HG02938 (cell line): ENCODE measurements around the gene ACTN2.

Experiments
- ATAC-seq: cut with Tn5 transposase; IDR thresholded peaks from one replicate; pipeline ENCODE4 v1.9.1; 2021; ENCODE audit warnings: mild to moderate bottlenecking, moderate library complexity; ENCODE audit not compliant: unreplicated experiment

The ACTN2 gene

DNA sequence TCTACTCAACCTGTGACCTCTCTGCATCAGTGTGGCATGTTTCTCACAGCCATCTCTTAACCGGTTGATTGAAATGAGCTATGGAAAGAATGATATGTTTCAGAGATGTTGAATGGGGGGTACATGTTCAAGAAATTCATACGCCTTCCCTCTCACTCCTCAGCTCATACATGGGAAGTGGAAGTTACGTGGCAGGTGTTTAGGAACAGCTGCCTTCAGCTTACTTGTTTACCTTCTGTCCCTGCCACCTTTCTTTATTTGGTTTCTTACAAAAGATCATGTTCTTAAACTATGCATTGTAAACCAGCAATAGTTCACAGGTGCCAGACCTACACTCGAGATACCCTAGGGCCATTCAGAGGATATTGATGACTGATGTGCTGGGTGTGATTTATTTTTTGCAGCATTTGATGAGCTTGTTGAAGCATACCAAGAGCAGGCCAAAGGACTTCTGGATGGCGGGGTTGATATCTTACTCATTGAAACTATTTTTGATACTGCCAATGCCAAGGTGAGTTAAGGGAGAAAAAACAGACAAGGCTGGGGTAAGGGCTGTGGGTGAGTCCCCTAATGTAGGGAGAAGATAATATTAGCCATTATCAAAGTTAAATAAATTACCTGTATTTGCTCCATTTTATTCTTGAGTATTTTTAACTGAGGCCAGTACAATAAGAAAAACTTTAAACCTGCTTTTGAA is 126.2 kb downstream of the ACTN2 start:
- no peak for ATAC-seq
